Measurements from ENCODE around the gene ADAMTS18.
"Not testable (repeated sequence)": the region's sequence is repeated elsewhere in the genome, so short reads cannot be mapped to it uniquely, and the experiment has no call there.

The ADAMTS18 gene

GRCh38 chr16:77277571-77277970 lies 157.3 kb downstream of the ADAMTS18 start:
- DNase-seq: no peak

GRCh38 chr16:77277141-77277540 lies 157.7 kb downstream of the ADAMTS18 start:
- DNase-seq: no peak

- no peak for DNase-seq
Measured at GRCh38 chr16:77276661-77277060, 158.2 kb downstream of the ADAMTS18 start.

- not testable (repeated sequence) for DNase-seq
Measured at GRCh38 chr16:77275303-77275702, 159.5 kb downstream of the ADAMTS18 start.

GRCh38 chr16:77273815-77274214 lies 161.0 kb downstream of the ADAMTS18 start:
- DNase-seq: no peak

- no peak for DNase-seq
Measured at GRCh38 chr16:77271532-77272426, 163.1 kb downstream of the ADAMTS18 start.

GRCh38 chr16:77266185-77266584 lies 168.6 kb downstream of the ADAMTS18 start:
- not testable (repeated sequence) for DNase-seq

- no peak for DNase-seq
Measured at GRCh38 chr16:77262971-77263370, 171.9 kb downstream of the ADAMTS18 start.

GRCh38 chr16:77250400-77250799 lies 184.4 kb downstream of the ADAMTS18 start:
- no peak for DNase-seq

- no peak for DNase-seq
Measured at GRCh38 chr16:77246150-77246549, 188.7 kb downstream of the ADAMTS18 start.

- DNase-seq: not testable (repeated sequence)
Measured at GRCh38 chr16:77242471-77242870, 192.4 kb downstream of the ADAMTS18 start.

- DNase-seq: no peak
Measured at GRCh38 chr16:77238593-77238992, 196.2 kb downstream of the ADAMTS18 start.

- DNase-seq: peak; percentile 87 to 88
Measured at GRCh38 chr16:77236063-77236511, 198.7 kb downstream of the ADAMTS18 start.

GRCh38 chr16:77234611-77235010 lies 200.2 kb downstream of the ADAMTS18 start:
- no peak for DNase-seq

GRCh38 chr16:77233799-77234519 lies 200.9 kb downstream of the ADAMTS18 start:
- no peak for DNase-seq

All from CD4-positive, alpha-beta T cell treated with Interleukin-4 for 1 hour (primary cell).